Tibial nerve (tissue), 4 donors: Measurements from ENCODE around the gene ATRNL1. TPM values are rescaled to one million over a fixed set of nuclear protein-coding genes. Genes with fewer than 3 reads are reported as not detected.
"Not testable (repeated sequence)": the region's sequence is repeated elsewhere in the genome, so short reads cannot be mapped to it uniquely, and the experiment has no call there.

Source experiments
- DNase-seq, 2 donors: peaks; one replicate each; pipeline ENCODE4 v3.0.0-alpha.2; 2019; ENCODE audit warnings: low spot score in 2 of 2
- H3K27ac ChIP-seq, 4 donors: fragments of 200-600 bp; sonication (generic) in 3 of 4; one replicate each; pipeline ENCODE4 v1.5.1; 2017 to 2019; ENCODE audit warnings: mild to moderate bottlenecking in 1 of 4
- H3K27me3 ChIP-seq, 2 donors: fragments of 200-600 bp; sonication (generic) in 1 of 2; one replicate each; pipeline versions ENCODE4 v1.5.1 to v1.6.0; 2017 to 2019
- H3K36me3 ChIP-seq, 3 donors: fragments of 200-600 bp; sonication (generic); one replicate each; pipeline ENCODE4 v1.5.1; 2018 to 2019
- H3K4me1 ChIP-seq, 4 donors: fragments of 200-600 bp; sonication (generic) in 3 of 4; one replicate each; pipeline ENCODE4 v1.5.1; 2017 to 2019
- H3K4me3 ChIP-seq, 4 donors: fragments of 200-600 bp; sonication (generic) in 3 of 4; one replicate each; pipeline ENCODE4 v1.5.1; 2017 to 2019; ENCODE audit warnings: mild to moderate bottlenecking in 1 of 4, moderate library complexity in 1 of 4
- H3K9me3 ChIP-seq, 4 donors: fragments of 200-600 bp; sonication (generic) in 3 of 4; one replicate each; pipeline ENCODE4 v1.5.1; 2017 to 2019
- CTCF ChIP-seq, 5 experiments: fragments of 200-600 bp in 3 of 5; fragments of 450-650 bp in 2 of 5; sonication (generic) in 3 of 5; IDR thresholded peaks; one replicate each; pipeline ENCODE4 v1.5.1; 2016 to 2019; ENCODE audit warnings: antibody characterized with exemption in 5 of 5, mild to moderate bottlenecking in 3 of 5, moderate library complexity in 2 of 5
- EP300 ChIP-seq, 2 donors: sonication (generic); formaldehyde crosslinking; IDR thresholded peaks; one replicate each; pipeline ENCODE4 v1.6.1; 2017; ENCODE audit warnings: antibody characterized with exemption in 2 of 2, mild to moderate bottlenecking in 1 of 2
- POLR2A ChIP-seq, 2 donors: fragments of 450-650 bp; IDR thresholded peaks; one replicate each; pipeline ENCODE4 v1.6.1; 2017; ENCODE audit warnings: antibody characterized with exemption in 2 of 2, mild to moderate bottlenecking in 2 of 2, moderate library complexity in 2 of 2
- WGBS, 2 donors: methylation state at CpG; one replicate each; pipeline ENCODE4 v1.1.5; 2018; 5-methylcytosine and 5-hydroxymethylcytosine counted together
- total RNA-seq, 4 donors: library from RNA; depleted of rRNA; stranded (reverse); fragments of >200 nt; gene quantifications; one replicate each; pipeline ENCODE4 v1.1.0, GENCODE V29; 2016

ATRNL1 gene
- total RNA-seq, 4 donors from 2014 or later, result 1.0 to 5.4 (median 2.7) TPM

GRCh38 chr10:115355162-115355760 lies 262.1 kb downstream of the ATRNL1 start:
- no peak overlapping the region for H3K4me3 ChIP-seq
- WGBS, 2 donors, result 7 to 9% methylated on average over 2 of the region's 2 CpGs

GRCh38 chr10:115367920-115368319 lies 274.8 kb downstream of the ATRNL1 start:
- H3K27me3 ChIP-seq, H3K4me1 ChIP-seq, H3K36me3 ChIP-seq, H3K27ac ChIP-seq, H3K4me3 ChIP-seq, DNase-seq: not testable (repeated sequence)
- peaks cover 0 to 16% (median 0%) of the 10 kb centered on the region in 4 donors for H3K9me3 ChIP-seq
- WGBS, 2 donors, result 96 to 97% methylated on average over 18 of the region's 18 CpGs

More at GRCh38 chr10:115355162-115355760, 262.1 kb downstream of the ATRNL1 start:
- no peak for DNase-seq
- no peaks in the 10 kb centered on the region for H3K4me1 ChIP-seq
- TF ChIP-seq EP300 (IDR thresholded peaks at IDR 0.05) (no peak), CTCF (IDR thresholded peaks at IDR 0.05) (peak; percentile 19 to 41 (median 27))
- H3K27me3 ChIP-seq, result no peaks in the 10 kb centered on the region
- no peak overlapping the region for H3K27ac ChIP-seq
- no peaks in the 10 kb centered on the region for H3K36me3 ChIP-seq
- H3K9me3 ChIP-seq, result no peaks in the 10 kb centered on the region

GRCh38 chr10:115379064-115379463 lies 285.9 kb downstream of the ATRNL1 start:
- Histone ChIP-seq H3K36me3 (no peaks in the 10 kb centered on the region), H3K9me3 (peaks cover 0 to 15% (median 0%) of the 10 kb centered on the region in 4 donors), H3K27me3 (no peaks in the 10 kb centered on the region), H3K4me3 (no peak overlapping the region), H3K27ac (no peak overlapping the region), H3K4me1 (no peaks in the 10 kb centered on the region)
- DNase-seq, result no peak
- WGBS, 2 donors, result 40 to 46% methylated on average over 1 of the region's 1 CpG
- no peak for TF ChIP-seq POLR2A (IDR thresholded peaks at IDR 0.05)
- no peak for TF ChIP-seq EP300 (IDR thresholded peaks at IDR 0.05)
- TF ChIP-seq CTCF (IDR thresholded peaks at IDR 0.05), result no peak

- H3K36me3 ChIP-seq, result no peaks in the 10 kb centered on the region
- peaks cover 0 to 10% (median under 1%) of the 10 kb centered on the region in 4 donors for H3K9me3 ChIP-seq
- whole genome bisulfite sequencing, 2 donors, result 80 to 85% methylated on average over 1 of the region's 1 CpG
- TF ChIP-seq EP300 (IDR thresholded peaks at IDR 0.05), result no peak
- TF ChIP-seq CTCF (IDR thresholded peaks at IDR 0.05), result no peak
- no peak for TF ChIP-seq POLR2A (IDR thresholded peaks at IDR 0.05)
- no peak overlapping the region for H3K27ac ChIP-seq
- no peaks in the 10 kb centered on the region for H3K27me3 ChIP-seq
- DNase-seq, result no peak
- H3K4me1 ChIP-seq, result no peaks in the 10 kb centered on the region
- H3K4me3 ChIP-seq, result no peak overlapping the region
Observed at GRCh38 chr10:115384665-115385064, 291.5 kb downstream of the ATRNL1 start.

GRCh38 chr10:115390607-115391006 lies 297.4 kb downstream of the ATRNL1 start:
- H3K4me3 ChIP-seq, result no peak overlapping the region
- H3K36me3 ChIP-seq, result no peaks in the 10 kb centered on the region
- DNase-seq, result no peak
- no peaks in the 10 kb centered on the region for H3K27me3 ChIP-seq
- no peak for TF ChIP-seq EP300 (IDR thresholded peaks at IDR 0.05)
- no peak for TF ChIP-seq POLR2A (IDR thresholded peaks at IDR 0.05)
- no peak for TF ChIP-seq CTCF (IDR thresholded peaks at IDR 0.05)
- peaks cover 0 to 7% (median 2%) of the 10 kb centered on the region in 4 donors for H3K9me3 ChIP-seq
- H3K27ac ChIP-seq, result no peak overlapping the region
- 84 to 100% methylated on average over 1 of the region's 1 CpG for WGBS, 2 donors
- H3K4me1 ChIP-seq, result no peaks in the 10 kb centered on the region
